HG03066 (cell line): ENCODE results near the gene C5orf22.
"Not testable (repeated sequence)": the region's sequence is repeated elsewhere in the genome, so short reads cannot be mapped to it uniquely, and the experiment has no call there.

Experiments
- ATAC-seq: cut with Tn5 transposase; IDR thresholded peaks from one replicate; pipeline ENCODE4 v1.9.1; 2021; ENCODE audit warnings: low read depth; ENCODE audit not compliant: unreplicated experiment

C5orf22 gene

GRCh38 chr5:31531888-31532547 lies at the start of gene C5orf22, which contains the start of gene DROSHA:
TSS of gene C5orf22 (plus strand) at chr5:31532301. CDS start at chr5:31532393, 92 bp downstream.
TSS of gene DROSHA (minus strand) at chr5:31532093. CDS start at chr5:31529059, 3,034 bp downstream.
- peak; percentile 93 for ATAC-seq

GRCh38 chr5:31485376-31486207 lies 46.5 kb upstream of the C5orf22 start:
- ATAC-seq: no peak

GRCh38 chr5:31486441-31486840 lies 45.7 kb upstream of the C5orf22 start:
- ATAC-seq: no peak

- no peak for ATAC-seq
These were observed 44.6 kb upstream of the C5orf22 start for GRCh38 chr5:31487506-31487905.

- no peak for ATAC-seq
These were observed 39.2 kb upstream of the C5orf22 start for GRCh38 chr5:31492869-31493268.

- ATAC-seq: no peak
These were observed 36.8 kb upstream of the C5orf22 start for GRCh38 chr5:31495336-31495735.

- no peak for ATAC-seq
These were observed 35.8 kb upstream of the C5orf22 start for GRCh38 chr5:31496301-31496700.

GRCh38 chr5:31496891-31497290 lies 35.2 kb upstream of the C5orf22 start:
- ATAC-seq: no peak

- ATAC-seq: no peak
These were observed 31.8 kb upstream of the C5orf22 start for GRCh38 chr5:31500256-31500655.

- no peak for ATAC-seq
These were observed 29.6 kb upstream of the C5orf22 start for GRCh38 chr5:31502506-31502905.

GRCh38 chr5:31504529-31504928 lies 27.6 kb upstream of the C5orf22 start:
- no peak for ATAC-seq

GRCh38 chr5:31511305-31511704 lies 20.8 kb upstream of the C5orf22 start:
- no peak for ATAC-seq

- ATAC-seq: no peak
These were observed 15.3 kb upstream of the C5orf22 start for GRCh38 chr5:31516802-31517201.

GRCh38 chr5:31523041-31523440 lies 9.1 kb upstream of the C5orf22 start:
- ATAC-seq: no peak

GRCh38 chr5:31530541-31531265 lies 1.4 kb upstream of the C5orf22 start:
- ATAC-seq: no peak

GRCh38 chr5:31531543-31531887 lies 586 bp upstream of the C5orf22 start:
- ATAC-seq: peak; percentile 29

- ATAC-seq: no peak
These were observed 2.5 kb downstream of the C5orf22 start for GRCh38 chr5:31534527-31535046.

- no peak for ATAC-seq
These were observed 4.8 kb downstream of the C5orf22 start for GRCh38 chr5:31536873-31537272.

- no peak for ATAC-seq
These were observed 5.2 kb downstream of the C5orf22 start for GRCh38 chr5:31537349-31537748.

GRCh38 chr5:31537851-31538250 lies 5.8 kb downstream of the C5orf22 start:
- ATAC-seq: no peak

GRCh38 chr5:31549114-31549513 lies 17.0 kb downstream of the C5orf22 start:
- not testable (repeated sequence) for ATAC-seq
